Stomach (tissue), 9 donors: ENCODE results near the gene LRTM1. TPM values are rescaled to one million over a fixed set of nuclear protein-coding genes. Genes with fewer than 3 reads are reported as not detected.

Source experiments
- DNase-seq, 2 donors: peaks; one replicate each; pipeline versions ENCODE4 v3.0.0 to v3.0.0-alpha.2; 2013 to 2019
- H3K27ac ChIP-seq, 5 donors: fragments of 200-600 bp in 4 of 5; sonication (generic) in 4 of 5; one replicate each; pipeline ENCODE4 v1.5.1; 2013 to 2019; ENCODE audit warnings: mild to moderate bottlenecking in 1 of 5, moderate library complexity in 1 of 5
- H3K27me3 ChIP-seq, 3 donors: fragments of 200-600 bp; sonication (generic); one replicate each; pipeline ENCODE4 v1.5.1; 2017 to 2019; ENCODE audit warnings: mixed run types in 1 of 3
- H3K36me3 ChIP-seq, 4 donors: fragments of 200-600 bp; sonication (generic); 1 replicate in 3 of 4; 2 replicates in 1 of 4; pipeline ENCODE4 v1.5.1; 2016 to 2019
- H3K4me1 ChIP-seq, 4 donors: fragments of 200-600 bp; sonication (generic); one replicate each; pipeline ENCODE4 v1.5.1; 2016 to 2019
- H3K4me3 ChIP-seq, 4 donors: fragments of 200-600 bp; sonication (generic) in 3 of 4; one replicate each; pipeline ENCODE4 v1.5.1; 2016 to 2019; ENCODE audit warnings: mild to moderate bottlenecking in 1 of 4
- H3K9me3 ChIP-seq, 4 donors: fragments of 200-600 bp; sonication (generic); one replicate each; pipeline ENCODE4 v1.5.1; 2016 to 2019
- EP300 ChIP-seq: sonication (generic); formaldehyde crosslinking; IDR thresholded peaks from one replicate; pipeline ENCODE4 v1.6.1; 2017; ENCODE audit warnings: antibody characterized with exemption
- POLR2A ChIP-seq, 4 donors: fragments of 450-650 bp; IDR thresholded peaks; one replicate each; pipeline ENCODE4 v1.6.1; 2016; ENCODE audit warnings: antibody characterized with exemption in 4 of 4, control low read depth in 2 of 4, mild to moderate bottlenecking in 1 of 4, moderate library complexity in 1 of 4
- POLR2AphosphoS5 ChIP-seq, 3 donors: sonication (generic); formaldehyde crosslinking; IDR thresholded peaks; one replicate each; pipeline ENCODE4 v1.6.1; 2016; ENCODE audit warnings: antibody characterized with exemption in 3 of 3
- WGBS, 5 donors: extraction: QIAGEN DNeasy Blood & Tissue Kit in 3 of 5; methylation state at CpG; one replicate each; pipeline versions ENCODE4 v1.1.5 to v1.1.7; 2013 to 2018; 5-methylcytosine and 5-hydroxymethylcytosine counted together
- intact Hi-C: fragments of 100-400 bp; cut with DNase I; formaldehyde crosslinking; loops from one replicate; pipeline ENCODE4 v1.15.1; 2023; ENCODE audit warnings: low total_unique reads
- polyA plus RNA-seq, 3 donors: library from polyadenylated mRNA; stranded (reverse); fragments of 200-250 nt; gene quantifications; one replicate each; pipeline ENCODE4 v1.2.3, GENCODE V29; 2013
- total RNA-seq, 5 donors: library from RNA; depleted of rRNA; stranded (reverse); fragments of >200 nt; gene quantifications; one replicate each; pipeline versions ENCODE4 v1.1.0 to v1.2.3, GENCODE V29; 2014 to 2016
- TF ChIP-seq, protein P1 (sequence below), 7 experiments: fragments of 450-650 bp in 4 of 7; fragments of 200-600 bp in 3 of 7; sonication (generic) in 3 of 7; IDR thresholded peaks; one replicate each; pipeline ENCODE4 v1.5.1; 2016 to 2019; ENCODE audit warnings: antibody characterized with exemption in 7 of 7, control low read depth in 2 of 7, mild to moderate bottlenecking in 1 of 7
- donor health status: healthy with polysubstance abuse.
- donor health status: Bipolar disorder and iron deficiency.
- donor health status: healthy.

Gene LRTM1
- total and polyA plus RNA-seq, 8 donors = not detected

DNA sequence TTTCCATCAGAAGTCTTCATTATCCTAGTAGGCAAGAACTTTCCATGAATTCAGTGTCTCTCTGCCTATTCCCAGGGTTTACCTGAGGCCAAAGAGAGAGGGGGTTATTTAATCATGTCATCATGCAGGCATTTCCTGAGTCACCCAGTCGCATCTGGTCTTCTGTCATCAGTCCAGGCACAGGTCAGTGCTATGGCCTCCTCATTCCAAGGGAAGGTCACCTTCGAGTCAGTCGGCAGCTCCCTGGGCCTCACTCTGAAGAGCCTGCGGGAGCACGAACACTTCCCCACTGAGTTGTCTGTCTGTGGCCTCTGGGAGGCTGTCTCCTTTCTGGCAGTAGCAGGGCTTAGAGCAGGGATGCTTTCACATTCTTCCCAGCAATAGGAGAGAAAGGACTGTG lies 26.2 kb upstream of the LRTM1 start:
- H3K36me3 ChIP-seq = no peaks in the 10 kb centered on the region
- no peak overlapping the region for H3K4me3 ChIP-seq
- WGBS, 5 donors = 68 to 76% (median 72%) methylated on average over 5 of the region's 5 CpGs
- intact Hi-C loops = no loop called here
- peaks cover 0 to 8% (median 0%) of the 10 kb centered on the region in 4 donors for H3K4me1 ChIP-seq
- no peaks in the 10 kb centered on the region for H3K27me3 ChIP-seq
- no peak overlapping the region for H3K27ac ChIP-seq
- TF ChIP-seq EP300 (no peak), POLR2AphosphoS5 (IDR thresholded peaks at IDR 0.05) (no peak), POLR2A (IDR thresholded peaks at IDR 0.05) (no peak)
- TF ChIP-seq, protein P1, sequence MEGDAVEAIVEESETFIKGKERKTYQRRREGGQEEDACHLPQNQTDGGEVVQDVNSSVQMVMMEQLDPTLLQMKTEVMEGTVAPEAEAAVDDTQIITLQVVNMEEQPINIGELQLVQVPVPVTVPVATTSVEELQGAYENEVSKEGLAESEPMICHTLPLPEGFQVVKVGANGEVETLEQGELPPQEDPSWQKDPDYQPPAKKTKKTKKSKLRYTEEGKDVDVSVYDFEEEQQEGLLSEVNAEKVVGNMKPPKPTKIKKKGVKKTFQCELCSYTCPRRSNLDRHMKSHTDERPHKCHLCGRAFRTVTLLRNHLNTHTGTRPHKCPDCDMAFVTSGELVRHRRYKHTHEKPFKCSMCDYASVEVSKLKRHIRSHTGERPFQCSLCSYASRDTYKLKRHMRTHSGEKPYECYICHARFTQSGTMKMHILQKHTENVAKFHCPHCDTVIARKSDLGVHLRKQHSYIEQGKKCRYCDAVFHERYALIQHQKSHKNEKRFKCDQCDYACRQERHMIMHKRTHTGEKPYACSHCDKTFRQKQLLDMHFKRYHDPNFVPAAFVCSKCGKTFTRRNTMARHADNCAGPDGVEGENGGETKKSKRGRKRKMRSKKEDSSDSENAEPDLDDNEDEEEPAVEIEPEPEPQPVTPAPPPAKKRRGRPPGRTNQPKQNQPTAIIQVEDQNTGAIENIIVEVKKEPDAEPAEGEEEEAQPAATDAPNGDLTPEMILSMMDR (IDR thresholded peaks at IDR 0.05) = no peak
- H3K9me3 ChIP-seq = no peaks in the 10 kb centered on the region
- DNase-seq = peak in 1 of 2 donors; percentile 42

DNA sequence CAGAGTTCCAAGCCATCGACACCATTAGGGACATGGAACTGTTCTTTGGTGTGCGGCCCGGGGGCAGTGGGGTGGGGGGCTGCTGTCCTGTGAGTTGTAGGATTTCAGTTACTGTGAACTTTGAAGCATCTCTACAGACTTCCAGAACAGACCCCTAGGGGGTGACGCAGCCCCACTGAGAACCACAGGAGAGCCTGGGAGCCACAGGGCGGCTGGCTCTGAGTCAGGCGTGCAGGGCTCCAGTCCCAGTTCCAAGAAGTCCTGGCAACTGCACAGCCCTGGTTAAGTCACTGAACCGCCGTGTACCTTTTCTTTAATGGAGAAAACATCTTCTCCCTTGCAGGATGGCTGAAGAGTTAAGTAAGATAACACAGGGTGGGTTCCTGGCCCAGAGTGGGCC lies 23.5 kb upstream of the LRTM1 start:
- no peak overlapping the region for H3K4me3 ChIP-seq
- TF ChIP-seq EP300 (no peak), POLR2A (IDR thresholded peaks at IDR 0.05) (no peak), POLR2AphosphoS5 (IDR thresholded peaks at IDR 0.05) (no peak)
- TF ChIP-seq, protein P1 (IDR thresholded peaks at IDR 0.05) = peak in 4 of 7 experiments; percentile 6 to 27 (median 18)
- intact Hi-C loops = no loop called here
- no peaks in the 10 kb centered on the region for H3K27me3 ChIP-seq
- no peaks in the 10 kb centered on the region for H3K9me3 ChIP-seq
- peak; percentile 37 to 84 for DNase-seq
- H3K4me1 ChIP-seq = peaks cover 0 to 8% (median 0%) of the 10 kb centered on the region in 4 donors
- 28 to 48% (median 45%) methylated on average over 7 to 8 of the region's 8 CpGs for WGBS, 5 donors
- no peak overlapping the region for H3K27ac ChIP-seq
- H3K36me3 ChIP-seq = no peaks in the 10 kb centered on the region

DNA sequence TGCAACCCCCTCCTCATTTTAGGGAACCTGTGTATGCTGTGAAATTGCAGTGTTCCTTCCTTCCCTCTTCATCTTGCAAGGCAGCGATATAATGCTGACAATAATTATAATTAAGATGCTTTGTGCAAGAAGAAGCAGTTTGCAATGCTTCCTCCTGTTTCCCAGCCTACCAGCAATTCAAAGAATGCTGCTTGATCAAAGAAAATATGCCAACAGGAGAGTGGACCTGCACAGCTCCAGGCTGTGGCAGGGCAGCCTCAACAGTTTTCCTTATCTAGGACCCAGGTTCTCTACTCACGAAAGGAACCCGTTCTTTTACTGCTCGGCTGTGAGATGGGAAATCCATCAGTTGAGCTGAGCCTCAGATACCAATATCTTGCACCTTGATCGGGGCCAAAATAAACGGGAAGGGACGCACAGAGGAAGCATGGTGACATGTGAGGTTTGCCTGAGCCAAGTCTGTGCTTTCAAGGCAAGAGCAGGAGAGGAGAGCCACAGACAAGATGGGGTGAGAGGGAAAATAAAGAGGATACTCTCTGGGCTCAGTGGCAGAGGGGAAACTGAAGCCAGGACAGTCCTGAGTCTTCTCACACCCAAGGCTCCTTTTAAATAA lies 22.6 kb upstream of the LRTM1 start:
- intact Hi-C loops = no loop called here
- TF ChIP-seq EP300 = no peak
- TF ChIP-seq, protein P1 (IDR thresholded peaks at IDR 0.05) = no peak
- TF ChIP-seq POLR2A (IDR thresholded peaks at IDR 0.05) = no peak
- TF ChIP-seq POLR2AphosphoS5 (IDR thresholded peaks at IDR 0.05) = no peak
- Histone ChIP-seq H3K27me3 (no peaks in the 10 kb centered on the region), H3K4me3 (no peak overlapping the region), H3K36me3 (no peaks in the 10 kb centered on the region), H3K27ac (no peak overlapping the region), H3K4me1 (peaks cover 0 to 8% (median 0%) of the 10 kb centered on the region in 4 donors), H3K9me3 (no peaks in the 10 kb centered on the region)
- WGBS, 5 donors = 30 to 51% (median 42%) methylated on average over 7 of the region's 7 CpGs
- no peak for DNase-seq

DNA sequence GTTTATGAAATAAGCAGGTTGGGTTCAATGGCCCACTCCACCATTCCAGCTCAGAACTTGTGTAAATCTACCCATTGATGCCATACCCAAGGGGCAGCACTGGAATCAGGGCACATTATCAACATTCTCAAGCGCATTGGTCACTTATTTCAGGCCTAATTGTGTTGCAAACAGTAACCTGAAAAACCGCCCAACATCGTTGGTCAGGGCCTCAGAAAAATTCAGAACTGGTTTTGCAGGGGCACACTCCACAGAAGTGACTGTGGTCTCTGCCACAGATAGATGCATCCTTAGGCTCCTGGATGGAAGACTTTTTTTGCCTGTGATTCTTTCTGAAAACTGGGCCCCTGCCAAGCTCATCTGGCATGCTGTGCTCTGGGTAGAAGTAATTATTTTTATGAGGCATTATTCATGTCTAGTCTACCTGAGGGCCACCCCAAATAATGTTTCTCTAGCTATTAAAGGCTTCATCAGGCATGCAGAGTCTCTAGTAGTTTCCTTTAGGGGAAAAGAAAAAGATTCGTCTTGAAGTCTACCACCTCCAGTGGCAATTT lies 21.7 kb upstream of the LRTM1 start:
- Histone ChIP-seq H3K27me3 (no peaks in the 10 kb centered on the region), H3K9me3 (no peaks in the 10 kb centered on the region), H3K27ac (no peak overlapping the region), H3K36me3 (no peaks in the 10 kb centered on the region), H3K4me1 (peaks cover 0 to 8% (median 0%) of the 10 kb centered on the region in 4 donors), H3K4me3 (no peak overlapping the region)
- 83 to 88% (median 86%) methylated on average over 4 of the region's 4 CpGs for WGBS, 5 donors
- DNase-seq = no peak
- TF ChIP-seq EP300 (no peak), POLR2AphosphoS5 (IDR thresholded peaks at IDR 0.05) (no peak), POLR2A (IDR thresholded peaks at IDR 0.05) (no peak)
- TF ChIP-seq, protein P1 (IDR thresholded peaks at IDR 0.05) = no peak
- intact Hi-C loops = no loop called here
